K562 (cell line): ENCODE data around the gene TIMM8A. TPM values are rescaled to one million over a fixed set of nuclear protein-coding genes. Genes with fewer than 3 reads are reported as not detected.
A peak's percentile ranks its signal among the peaks of the same experiment; 100 is the strongest.

ENCODE experiments used
- FOSL1 ChIP-seq: fragments of 200-800 bp; sonication (Bioruptor generic); conservative IDR thresholded peaks from 2 replicates; pipeline ENCODE4 v1.6.1; 2016; ENCODE audit warnings: missing genetic modification characterization, missing compliant biosample characterization
- HNRNPLL ChIP-seq: fragments of 200-400 bp; formaldehyde crosslinking; IDR thresholded peaks from 2 replicates; pipeline ENCODE4 v1.6.1; 2017; ENCODE audit warnings: low read length, low read depth, mild to moderate bottlenecking; ENCODE audit not compliant: poor library complexity, severe bottlenecking
- LARP7 ChIP-seq: fragments of 450-650 bp; IDR thresholded peaks from 2 replicates; pipeline ENCODE4 v1.6.1; 2016
- MCM3 ChIP-seq: fragments of 450-650 bp; IDR thresholded peaks from 2 replicates; pipeline ENCODE4 v1.6.1; 2016
- NR2C1 ChIP-seq, 2 experiments: fragments of 450-650 bp; IDR thresholded peaks; 2 replicates each; pipeline ENCODE4 v1.6.1; 2017; ENCODE audit warnings: mild to moderate bottlenecking in 2 of 2, antibody characterized with exemption in 1 of 2, inconsistent platforms in 1 of 2, missing compliant biosample characterization in 1 of 2, missing genetic modification characterization in 1 of 2
- RB1 ChIP-seq: fragments of 450-650 bp; IDR thresholded peaks from 2 replicates; pipeline ENCODE4 v1.6.1; 2017; ENCODE audit warnings: low read depth, mild to moderate bottlenecking
- TARDBP ChIP-seq: fragments of 450-650 bp; IDR thresholded peaks from 2 replicates; pipeline ENCODE4 v1.6.1; 2016
- ZNF232 ChIP-seq: sonication (generic); formaldehyde crosslinking; IDR thresholded peaks from 2 replicates; pipeline ENCODE4 v1.8.0; 2022; ENCODE audit warnings: mild to moderate bottlenecking, missing genetic modification reagents
- ZNF717 ChIP-seq: fragments of 250-450 bp; sonication (Bioruptor Pico); IDR thresholded peaks from 2 replicates; pipeline ENCODE4 v1.5.0; 2021
- polyA plus RNA-seq, 8 experiments: library from polyadenylated mRNA; depleted of rRNA in 4 of 8; stranded (reverse) in 5 of 8; unstranded in 3 of 8; fragments of >200 nt; fragmentation: Nextera tagmentation in 2 of 8; fragmentation: Illumina TruSeq in 1 of 8; extraction: Ambion mirVana in 2 of 8; extraction: Trizol in 1 of 8; gene quantifications; 2 replicates each; pipeline versions ENCODE4 v1.2.1 to v1.2.3, GENCODE V29; 2011 to 2014; ENCODE audit warnings: inconsistent platforms in 1 of 8, missing spikeins in 1 of 8
- total RNA-seq, 7 experiments: library from RNA; depleted of rRNA in 6 of 7; stranded (reverse); fragments of >200 nt in 6 of 7; fragmentation: Illumina TruSeq in 2 of 7; extraction: Trizol in 2 of 7; gene quantifications; 2 replicates each; pipeline versions ENCODE4 v1.2.1 to v1.2.3, GENCODE V29; 2011 to 2021; ENCODE audit warnings: low replicate concordance in 1 of 7
- TF ChIP-seq, protein P1 (sequence below), 2 experiments: fragments of 450-650 bp in 1 of 2; IDR thresholded peaks; 2 replicates each; pipeline ENCODE4 v1.6.1; 2011 to 2017; ENCODE audit warnings: low read depth in 2 of 2, antibody characterized with exemption in 1 of 2, borderline replicate concordance in 1 of 2, low read length in 1 of 2, mild to moderate bottlenecking in 1 of 2, mixed read lengths in 1 of 2; ENCODE audit not compliant: control insufficient read depth in 1 of 2
- TF ChIP-seq, protein P2 (sequence below): fragments of 450-650 bp; IDR thresholded peaks from 2 replicates; pipeline ENCODE4 v1.6.1; 2016; ENCODE audit warnings: low read depth
- TF ChIP-seq, protein P3 (sequence below): sonication (generic); formaldehyde crosslinking; IDR thresholded peaks from 2 replicates; pipeline ENCODE4 v1.8.1; 2023; ENCODE audit warnings: mild to moderate bottlenecking, missing genetic modification reagents

Gene TIMM8A
- total and polyA plus RNA-seq, 9 of the 15 experiments (the other 6 are each of a cell fraction or from before 2014, with no cell fraction given) = 10.9 to 132 (median 41.1) TPM

DNA sequence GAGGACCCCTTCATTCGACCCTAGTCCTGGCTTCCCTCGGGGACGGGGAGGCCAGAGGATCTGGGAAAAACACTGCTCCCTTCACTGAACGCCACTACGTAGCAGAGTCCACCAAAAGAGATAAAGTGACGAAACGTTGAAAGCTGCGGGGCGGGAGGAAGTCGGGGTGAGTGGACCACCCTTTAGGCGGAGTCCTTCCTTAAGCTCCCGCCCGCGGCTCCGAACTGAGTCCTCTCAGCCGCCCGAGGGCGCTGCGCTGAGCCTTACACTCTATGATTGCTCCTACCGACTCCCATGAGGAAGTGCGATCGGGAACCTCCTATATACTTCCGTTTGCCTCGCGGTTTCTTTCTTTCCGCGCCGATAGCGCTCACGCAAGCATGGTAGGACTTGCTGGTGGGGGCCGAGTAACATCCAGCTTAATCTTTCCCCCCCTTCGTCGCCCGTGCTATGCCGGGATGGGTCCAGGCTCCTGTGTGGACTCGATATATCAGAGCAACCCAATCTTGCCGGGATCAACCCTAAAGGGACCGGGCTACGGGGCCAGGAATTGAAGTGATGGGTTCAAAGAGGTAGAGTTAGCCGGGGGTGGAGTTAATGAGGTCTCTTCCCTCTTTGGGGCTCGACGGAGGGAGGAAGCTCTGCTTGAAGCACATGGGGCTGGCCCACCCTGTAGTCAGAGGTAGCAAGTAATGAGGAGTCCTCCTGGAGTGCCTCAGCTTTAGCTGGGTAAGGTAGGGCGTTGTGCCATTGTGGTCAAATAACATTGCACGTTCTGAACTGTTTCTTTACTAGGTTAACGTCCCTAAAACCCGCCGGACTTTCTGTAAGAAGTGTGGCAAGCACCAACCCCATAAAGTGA lies 42.4 kb upstream of the TIMM8A start, which contains the start of gene RPL36A (continued):
- TF ChIP-seq, protein P1, sequence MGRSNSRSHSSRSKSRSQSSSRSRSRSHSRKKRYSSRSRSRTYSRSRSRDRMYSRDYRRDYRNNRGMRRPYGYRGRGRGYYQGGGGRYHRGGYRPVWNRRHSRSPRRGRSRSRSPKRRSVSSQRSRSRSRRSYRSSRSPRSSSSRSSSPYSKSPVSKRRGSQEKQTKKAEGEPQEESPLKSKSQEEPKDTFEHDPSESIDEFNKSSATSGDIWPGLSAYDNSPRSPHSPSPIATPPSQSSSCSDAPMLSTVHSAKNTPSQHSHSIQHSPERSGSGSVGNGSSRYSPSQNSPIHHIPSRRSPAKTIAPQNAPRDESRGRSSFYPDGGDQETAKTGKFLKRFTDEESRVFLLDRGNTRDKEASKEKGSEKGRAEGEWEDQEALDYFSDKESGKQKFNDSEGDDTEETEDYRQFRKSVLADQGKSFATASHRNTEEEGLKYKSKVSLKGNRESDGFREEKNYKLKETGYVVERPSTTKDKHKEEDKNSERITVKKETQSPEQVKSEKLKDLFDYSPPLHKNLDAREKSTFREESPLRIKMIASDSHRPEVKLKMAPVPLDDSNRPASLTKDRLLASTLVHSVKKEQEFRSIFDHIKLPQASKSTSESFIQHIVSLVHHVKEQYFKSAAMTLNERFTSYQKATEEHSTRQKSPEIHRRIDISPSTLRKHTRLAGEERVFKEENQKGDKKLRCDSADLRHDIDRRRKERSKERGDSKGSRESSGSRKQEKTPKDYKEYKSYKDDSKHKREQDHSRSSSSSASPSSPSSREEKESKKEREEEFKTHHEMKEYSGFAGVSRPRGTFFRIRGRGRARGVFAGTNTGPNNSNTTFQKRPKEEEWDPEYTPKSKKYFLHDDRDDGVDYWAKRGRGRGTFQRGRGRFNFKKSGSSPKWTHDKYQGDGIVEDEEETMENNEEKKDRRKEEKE (IDR thresholded peaks at IDR 0.05; ENCODE audit: borderline replicate concordance in 1 of 2, control insufficient read depth in 1 of 2, low read depth in 2 of 2, low read length in 1 of 2) = peak in 1 of 2 experiments; percentile 81; a peak in 1 of 4 replicates
- TF ChIP-seq ZNF232 (CRISPR knock-in tag) (no peak), NR2C1 (IDR thresholded peaks at IDR 0.05) (peak; percentile 60; the same call in 1 of the 2 replicates), NR2C1 (tag; IDR thresholded peaks at IDR 0.05) (peak; percentile 59; the same call in 1 of the 2 replicates), TARDBP (no peak), MCM3 (no peak), RB1 (peak; percentile 79), HNRNPLL (peak; percentile 44), LARP7 (0 out of 2 replicates have a peak, but pooled peaks have one; percentile 53), ZNF717 (CRISPR knock-in tag) (no peak), FOSL1 (tag) (peak; percentile 40; the same call in 1 of the 2 replicates)
- TF ChIP-seq, protein P2, sequence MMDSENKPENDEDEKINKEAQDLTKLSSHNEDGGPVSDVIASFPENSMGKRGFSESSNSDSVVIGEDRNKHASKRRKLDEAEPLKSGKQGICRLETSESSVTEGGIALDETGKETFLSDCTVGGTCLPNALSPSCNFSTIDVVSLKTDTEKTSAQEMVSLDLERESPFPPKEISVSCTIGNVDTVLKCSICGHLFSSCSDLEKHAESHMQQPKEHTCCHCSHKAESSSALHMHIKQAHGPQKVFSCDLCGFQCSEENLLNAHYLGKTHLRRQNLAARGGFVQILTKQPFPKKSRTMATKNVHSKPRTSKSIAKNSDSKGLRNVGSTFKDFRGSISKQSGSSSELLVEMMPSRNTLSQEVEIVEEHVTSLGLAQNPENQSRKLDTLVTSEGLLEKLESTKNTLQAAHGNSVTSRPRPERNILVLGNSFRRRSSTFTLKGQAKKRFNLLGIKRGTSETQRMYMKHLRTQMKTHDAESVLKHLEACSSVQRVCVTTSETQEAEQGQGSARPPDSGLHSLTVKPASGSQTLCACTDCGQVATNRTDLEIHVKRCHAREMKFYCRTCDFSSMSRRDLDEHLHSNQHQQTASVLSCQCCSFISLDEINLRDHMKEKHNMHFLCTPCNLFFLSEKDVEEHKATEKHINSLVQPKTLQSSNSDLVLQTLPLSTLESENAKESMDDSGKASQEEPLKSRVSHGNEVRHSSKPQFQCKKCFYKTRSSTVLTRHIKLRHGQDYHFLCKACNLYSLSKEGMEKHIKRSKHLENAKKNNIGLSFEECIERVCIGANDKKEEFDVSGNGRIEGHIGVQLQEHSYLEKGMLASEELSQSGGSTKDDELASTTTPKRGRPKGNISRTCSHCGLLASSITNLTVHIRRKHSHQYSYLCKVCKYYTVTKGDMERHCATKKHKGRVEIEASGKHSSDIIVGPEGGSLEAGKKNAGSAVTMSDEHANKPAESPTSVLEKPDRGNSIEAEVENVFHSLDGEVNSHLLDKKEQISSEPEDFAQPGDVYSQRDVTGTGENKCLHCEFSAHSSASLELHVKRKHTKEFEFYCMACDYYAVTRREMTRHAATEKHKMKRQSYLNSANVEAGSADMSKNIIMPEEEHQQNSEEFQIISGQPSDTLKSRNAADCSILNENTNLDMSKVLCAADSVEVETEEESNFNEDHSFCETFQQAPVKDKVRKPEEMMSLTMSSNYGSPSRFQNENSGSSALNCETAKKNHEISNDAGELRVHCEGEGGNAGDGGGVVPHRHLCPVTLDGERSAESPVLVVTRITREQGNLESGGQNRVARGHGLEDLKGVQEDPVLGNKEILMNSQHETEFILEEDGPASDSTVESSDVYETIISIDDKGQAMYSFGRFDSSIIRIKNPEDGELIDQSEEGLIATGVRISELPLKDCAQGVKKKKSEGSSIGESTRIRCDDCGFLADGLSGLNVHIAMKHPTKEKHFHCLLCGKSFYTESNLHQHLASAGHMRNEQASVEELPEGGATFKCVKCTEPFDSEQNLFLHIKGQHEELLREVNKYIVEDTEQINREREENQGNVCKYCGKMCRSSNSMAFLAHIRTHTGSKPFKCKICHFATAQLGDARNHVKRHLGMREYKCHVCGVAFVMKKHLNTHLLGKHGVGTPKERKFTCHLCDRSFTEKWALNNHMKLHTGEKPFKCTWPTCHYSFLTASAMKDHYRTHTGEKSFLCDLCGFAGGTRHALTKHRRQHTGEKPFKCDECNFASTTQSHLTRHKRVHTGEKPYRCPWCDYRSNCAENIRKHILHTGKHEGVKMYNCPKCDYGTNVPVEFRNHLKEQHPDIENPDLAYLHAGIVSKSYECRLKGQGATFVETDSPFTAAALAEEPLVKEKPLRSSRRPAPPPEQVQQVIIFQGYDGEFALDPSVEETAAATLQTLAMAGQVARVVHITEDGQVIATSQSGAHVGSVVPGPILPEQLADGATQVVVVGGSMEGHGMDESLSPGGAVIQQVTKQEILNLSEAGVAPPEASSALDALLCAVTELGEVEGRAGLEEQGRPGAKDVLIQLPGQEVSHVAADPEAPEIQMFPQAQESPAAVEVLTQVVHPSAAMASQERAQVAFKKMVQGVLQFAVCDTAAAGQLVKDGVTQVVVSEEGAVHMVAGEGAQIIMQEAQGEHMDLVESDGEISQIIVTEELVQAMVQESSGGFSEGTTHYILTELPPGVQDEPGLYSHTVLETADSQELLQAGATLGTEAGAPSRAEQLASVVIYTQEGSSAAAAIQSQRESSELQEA = no peak
- TF ChIP-seq, protein P3, sequence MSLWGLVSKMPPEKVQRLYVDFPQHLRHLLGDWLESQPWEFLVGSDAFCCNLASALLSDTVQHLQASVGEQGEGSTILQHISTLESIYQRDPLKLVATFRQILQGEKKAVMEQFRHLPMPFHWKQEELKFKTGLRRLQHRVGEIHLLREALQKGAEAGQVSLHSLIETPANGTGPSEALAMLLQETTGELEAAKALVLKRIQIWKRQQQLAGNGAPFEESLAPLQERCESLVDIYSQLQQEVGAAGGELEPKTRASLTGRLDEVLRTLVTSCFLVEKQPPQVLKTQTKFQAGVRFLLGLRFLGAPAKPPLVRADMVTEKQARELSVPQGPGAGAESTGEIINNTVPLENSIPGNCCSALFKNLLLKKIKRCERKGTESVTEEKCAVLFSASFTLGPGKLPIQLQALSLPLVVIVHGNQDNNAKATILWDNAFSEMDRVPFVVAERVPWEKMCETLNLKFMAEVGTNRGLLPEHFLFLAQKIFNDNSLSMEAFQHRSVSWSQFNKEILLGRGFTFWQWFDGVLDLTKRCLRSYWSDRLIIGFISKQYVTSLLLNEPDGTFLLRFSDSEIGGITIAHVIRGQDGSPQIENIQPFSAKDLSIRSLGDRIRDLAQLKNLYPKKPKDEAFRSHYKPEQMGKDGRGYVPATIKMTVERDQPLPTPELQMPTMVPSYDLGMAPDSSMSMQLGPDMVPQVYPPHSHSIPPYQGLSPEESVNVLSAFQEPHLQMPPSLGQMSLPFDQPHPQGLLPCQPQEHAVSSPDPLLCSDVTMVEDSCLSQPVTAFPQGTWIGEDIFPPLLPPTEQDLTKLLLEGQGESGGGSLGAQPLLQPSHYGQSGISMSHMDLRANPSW = no peak
